Measurements from ENCODE around the gene DYNC1H1. TPM values are rescaled to one million over a fixed set of nuclear protein-coding genes. Genes with fewer than 3 reads are reported as not detected.

Gene DYNC1H1
- total and polyA plus RNA-seq, 2 of the 13 experiments (the other 11 are each of a cell fraction or from before 2014, with no cell fraction given), result 74.4 to 239 TPM

DNA sequence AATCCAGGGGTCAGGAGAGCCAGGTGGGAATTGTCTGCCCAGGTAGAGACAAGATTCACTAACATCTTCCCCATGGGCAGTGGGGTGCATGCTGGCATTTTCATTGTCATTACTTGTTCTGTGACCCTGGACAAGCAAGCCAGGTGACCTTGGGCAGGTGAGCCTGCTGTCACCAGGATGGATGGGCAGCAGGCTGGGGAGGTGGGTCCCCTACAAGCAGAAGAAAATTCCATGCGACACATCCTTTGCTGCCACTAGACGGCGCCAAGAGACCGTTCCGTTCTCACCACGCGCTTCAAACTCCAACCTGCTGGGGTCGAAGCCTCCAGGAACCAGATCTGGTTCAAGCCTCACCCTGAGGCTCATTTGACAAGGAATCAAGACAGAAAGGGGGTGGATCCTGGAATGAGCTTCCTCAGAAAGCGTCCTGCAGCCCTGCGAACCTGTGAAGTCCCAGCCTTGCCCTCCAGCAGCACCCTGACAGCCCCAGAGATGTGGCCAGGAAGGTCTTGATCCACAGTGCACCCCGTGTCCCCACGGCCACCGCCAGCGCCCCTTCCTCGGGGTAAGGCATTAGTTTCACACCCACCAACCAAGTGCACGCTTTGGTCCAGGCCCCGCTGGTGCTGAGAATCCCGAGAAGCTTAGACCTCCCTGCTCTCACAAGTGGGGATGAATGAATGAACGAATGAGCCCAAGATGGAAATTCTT is 3.2 kb upstream of the DYNC1H1 start (continued):
- TF ChIP-seq PATZ1 (CRISPR knock-in tag; IDR thresholded peaks at IDR 0.05), result peak; percentile 41; the same call in 1 of the 2 replicates
- TF ChIP-seq, protein P1, sequence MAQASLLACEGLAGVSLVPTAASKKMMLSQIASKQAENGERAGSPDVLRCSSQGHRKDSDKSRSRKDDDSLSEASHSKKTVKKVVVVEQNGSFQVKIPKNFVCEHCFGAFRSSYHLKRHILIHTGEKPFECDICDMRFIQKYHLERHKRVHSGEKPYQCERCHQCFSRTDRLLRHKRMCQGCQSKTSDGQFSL (CRISPR knock-in tag; IDR thresholded peaks at IDR 0.05), result no peak
- no peak for TF ChIP-seq E2F2 (CRISPR knock-in tag; IDR thresholded peaks at IDR 0.05; ENCODE audit: borderline replicate concordance)
- TF ChIP-seq ZNF253 (CRISPR knock-in tag; IDR thresholded peaks at IDR 0.05; ENCODE audit: borderline replicate concordance), result 0 out of 2 replicates have a peak, but pooled peaks have one; percentile 55
- TF ChIP-seq ARID2 (CRISPR knock-in tag; IDR thresholded peaks at IDR 0.05; ENCODE audit: borderline replicate concordance), result no peak
- no peak for TF ChIP-seq ZNF879 (CRISPR knock-in tag; IDR thresholded peaks at IDR 0.05)
- no peak for TF ChIP-seq EZH2 (conservative IDR thresholded peaks at IDR 0.05; ENCODE audit: low read depth, low read length)
- TF ChIP-seq SP4 (CRISPR knock-in tag; IDR thresholded peaks at IDR 0.05), result no peak
- TF ChIP-seq BORCS8-MEF2B (CRISPR knock-in tag; IDR thresholded peaks at IDR 0.05), result peak; percentile 69; the same call in 1 of the 2 replicates
- TF ChIP-seq, protein P2, sequence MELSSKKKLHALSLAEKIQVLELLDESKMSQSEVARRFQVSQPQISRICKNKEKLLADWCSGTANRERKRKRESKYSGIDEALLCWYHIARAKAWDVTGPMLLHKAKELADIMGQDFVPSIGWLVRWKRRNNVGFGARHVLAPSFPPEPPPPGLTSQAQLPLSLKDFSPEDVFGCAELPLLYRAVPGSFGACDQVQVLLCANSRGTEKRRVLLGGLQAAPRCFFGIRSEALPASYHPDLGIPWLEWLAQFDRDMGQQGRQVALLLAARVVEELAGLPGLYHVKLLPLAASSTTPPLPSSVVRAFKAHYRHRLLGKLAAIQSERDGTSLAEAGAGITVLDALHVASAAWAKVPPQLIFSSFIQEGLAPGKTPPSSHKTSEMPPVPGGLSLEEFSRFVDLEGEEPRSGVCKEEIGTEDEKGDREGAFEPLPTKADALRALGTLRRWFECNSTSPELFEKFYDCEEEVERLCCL (CRISPR knock-in tag; IDR thresholded peaks at IDR 0.05; ENCODE audit: borderline replicate concordance), result no peak
- no peak for TF ChIP-seq CCAR2 (optimal IDR thresholded peaks at IDR 0.05; ENCODE audit: low read depth, low read length)
- TF ChIP-seq STAT5B (CRISPR knock-in tag; IDR thresholded peaks at IDR 0.05), result no peak
- TF ChIP-seq, protein P3, sequence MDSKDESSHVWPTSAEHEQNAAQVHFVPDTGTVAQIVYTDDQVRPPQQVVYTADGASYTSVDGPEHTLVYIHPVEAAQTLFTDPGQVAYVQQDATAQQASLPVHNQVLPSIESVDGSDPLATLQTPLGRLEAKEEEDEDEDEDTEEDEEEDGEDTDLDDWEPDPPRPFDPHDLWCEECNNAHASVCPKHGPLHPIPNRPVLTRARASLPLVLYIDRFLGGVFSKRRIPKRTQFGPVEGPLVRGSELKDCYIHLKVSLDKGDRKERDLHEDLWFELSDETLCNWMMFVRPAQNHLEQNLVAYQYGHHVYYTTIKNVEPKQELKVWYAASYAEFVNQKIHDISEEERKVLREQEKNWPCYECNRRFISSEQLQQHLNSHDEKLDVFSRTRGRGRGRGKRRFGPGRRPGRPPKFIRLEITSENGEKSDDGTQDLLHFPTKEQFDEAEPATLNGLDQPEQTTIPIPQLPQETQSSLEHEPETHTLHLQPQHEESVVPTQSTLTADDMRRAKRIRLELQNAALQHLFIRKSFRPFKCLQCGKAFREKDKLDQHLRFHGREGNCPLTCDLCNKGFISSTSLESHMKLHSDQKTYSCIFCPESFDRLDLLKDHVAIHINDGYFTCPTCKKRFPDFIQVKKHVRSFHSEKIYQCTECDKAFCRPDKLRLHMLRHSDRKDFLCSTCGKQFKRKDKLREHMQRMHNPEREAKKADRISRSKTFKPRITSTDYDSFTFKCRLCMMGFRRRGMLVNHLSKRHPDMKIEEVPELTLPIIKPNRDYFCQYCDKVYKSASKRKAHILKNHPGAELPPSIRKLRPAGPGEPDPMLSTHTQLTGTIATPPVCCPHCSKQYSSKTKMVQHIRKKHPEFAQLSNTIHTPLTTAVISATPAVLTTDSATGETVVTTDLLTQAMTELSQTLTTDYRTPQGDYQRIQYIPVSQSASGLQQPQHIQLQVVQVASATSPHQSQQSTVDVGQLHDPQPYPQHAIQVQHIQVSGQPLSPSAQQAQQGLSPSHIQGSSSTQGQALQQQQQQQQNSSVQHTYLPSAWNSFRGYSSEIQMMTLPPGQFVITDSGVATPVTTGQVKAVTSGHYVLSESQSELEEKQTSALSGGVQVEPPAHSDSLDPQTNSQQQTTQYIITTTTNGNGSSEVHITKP (CRISPR knock-in tag; IDR thresholded peaks at IDR 0.05; ENCODE audit: low read depth), result no peak
- no peak for TF ChIP-seq ZNF10 (CRISPR knock-in tag; IDR thresholded peaks at IDR 0.05; ENCODE audit: borderline replicate concordance, low read depth)
- TF ChIP-seq SYNCRIP (IDR thresholded peaks at IDR 0.05; ENCODE audit: insufficient read depth, low read depth, low read length), result no peak
- TF ChIP-seq ZNF326 (CRISPR knock-in tag; IDR thresholded peaks at IDR 0.05; ENCODE audit: borderline replicate concordance), result no peak
- no peak for TF ChIP-seq DR1 (CRISPR knock-in tag; IDR thresholded peaks at IDR 0.05)
- no peak for TF ChIP-seq ZNF207 (IDR thresholded peaks at IDR 0.05; ENCODE audit: borderline replicate concordance)
- TF ChIP-seq ZNF607 (CRISPR knock-in tag; IDR thresholded peaks at IDR 0.05; ENCODE audit: borderline replicate concordance), result no peak
